NK-92 (cell line): ENCODE data around the gene DLEC1.
"Not testable (repeated sequence)": the region's sequence is repeated elsewhere in the genome, so short reads cannot be mapped to it uniquely, and the experiment has no call there.

Source experiments
- DNase-seq: peaks from one replicate; lab custom pipeline; 2025; ENCODE audit not compliant: unreplicated experiment; lab: John Stamatoyannopoulos, UW

Gene DLEC1

DNA sequence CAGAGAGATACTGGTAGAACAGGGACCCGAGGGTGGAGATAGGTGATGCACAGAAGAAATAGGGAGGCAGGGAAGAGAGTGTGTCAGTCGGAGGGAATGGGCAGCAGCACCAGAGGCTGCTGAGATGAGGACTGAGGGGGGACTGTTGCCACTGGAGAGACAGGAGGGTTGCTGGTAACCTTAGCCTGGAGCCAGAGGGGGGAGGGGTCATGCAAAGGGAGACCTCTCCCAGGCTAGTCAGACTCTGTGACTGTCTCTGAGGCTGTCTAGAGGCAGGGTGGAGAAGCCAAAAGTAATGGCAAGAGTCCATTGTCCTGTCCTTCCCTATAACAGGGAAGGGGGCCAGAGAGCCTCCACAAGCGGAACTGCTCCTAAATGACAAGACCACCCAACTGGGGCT, 2.1 kb upstream of the DLEC1 start:
- DNase-seq, result no peak

DNA sequence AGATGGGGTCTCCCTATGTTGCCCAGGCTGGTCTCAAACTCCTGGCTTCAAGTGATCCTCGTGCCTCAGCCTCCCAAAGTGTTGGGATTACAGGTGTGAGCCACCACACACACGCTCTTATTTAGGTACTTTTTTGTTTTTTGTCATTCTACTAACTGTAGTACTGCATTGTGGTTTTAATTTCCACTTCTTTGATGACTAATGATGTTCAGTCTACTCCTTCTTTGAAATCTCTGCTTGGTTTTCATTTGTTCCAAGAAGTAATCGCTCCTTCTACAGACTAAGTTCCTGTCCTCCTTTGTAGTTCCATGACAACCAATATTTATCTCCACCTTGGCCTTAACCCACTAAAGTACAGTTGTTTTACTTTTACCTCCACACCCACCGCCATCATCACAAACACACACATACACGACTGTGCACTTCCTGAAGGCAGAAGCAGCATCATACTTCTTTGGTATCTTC, 529 bp upstream of the DLEC1 start:
- DNase-seq, result no peak

DNA sequence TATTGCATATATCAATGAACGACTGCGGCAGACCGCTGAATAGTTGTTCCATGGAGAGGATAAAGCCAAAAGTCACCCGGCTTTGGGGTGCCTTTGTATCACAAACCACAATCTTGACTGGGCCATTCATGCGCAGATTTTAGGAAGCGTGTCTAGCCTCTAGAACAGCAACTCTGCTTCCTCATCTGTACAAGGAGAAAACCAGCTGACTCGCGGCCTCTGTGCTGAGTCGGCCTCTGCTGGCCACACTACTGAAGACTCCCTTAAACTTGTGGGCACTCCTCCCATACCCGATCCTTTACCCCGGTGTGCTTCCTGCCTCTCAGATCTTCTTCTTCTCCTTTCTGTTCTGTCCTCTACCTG, 872 bp downstream of the DLEC1 start:
- DNase-seq, result no peak

DNA sequence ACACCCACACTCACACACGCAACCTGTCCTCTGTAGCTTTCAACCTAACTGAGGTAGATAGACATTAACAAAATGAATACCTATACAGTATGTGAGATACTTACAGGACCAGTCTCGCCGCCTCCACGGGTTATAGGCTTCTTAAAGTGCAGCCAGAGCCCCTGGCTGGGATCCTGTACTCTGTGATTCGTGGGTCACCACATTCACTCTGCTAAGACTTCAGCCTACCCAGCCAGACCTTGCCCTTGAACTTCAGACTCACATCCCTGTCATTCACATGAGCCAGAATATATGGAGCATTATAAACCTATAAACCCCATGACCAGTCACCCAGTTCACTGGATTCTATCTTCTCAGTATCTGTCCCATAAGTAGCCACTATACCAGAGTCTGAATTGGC, 1.4 kb downstream of the DLEC1 start:
- no peak for DNase-seq

DNA sequence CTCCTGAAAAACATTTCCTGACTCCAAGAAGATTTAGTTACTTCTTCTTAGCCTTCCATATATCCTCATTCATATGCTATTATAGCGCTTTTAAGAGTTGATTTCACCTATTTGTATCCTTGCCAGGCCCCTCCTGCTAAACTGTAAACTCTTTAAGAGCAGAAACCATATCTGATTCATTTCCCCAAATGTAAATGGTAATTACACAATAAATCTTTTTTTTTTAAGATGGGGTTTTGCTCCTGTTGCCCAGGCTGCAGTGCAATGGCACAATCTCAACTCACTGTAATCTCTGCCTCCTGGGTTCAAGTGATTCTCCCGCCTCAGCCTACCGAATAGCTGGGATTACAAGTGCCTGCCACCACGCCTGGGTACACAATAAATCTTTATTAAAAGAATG, 4.5 kb downstream of the DLEC1 start:
- DNase-seq, result no peak

DNA sequence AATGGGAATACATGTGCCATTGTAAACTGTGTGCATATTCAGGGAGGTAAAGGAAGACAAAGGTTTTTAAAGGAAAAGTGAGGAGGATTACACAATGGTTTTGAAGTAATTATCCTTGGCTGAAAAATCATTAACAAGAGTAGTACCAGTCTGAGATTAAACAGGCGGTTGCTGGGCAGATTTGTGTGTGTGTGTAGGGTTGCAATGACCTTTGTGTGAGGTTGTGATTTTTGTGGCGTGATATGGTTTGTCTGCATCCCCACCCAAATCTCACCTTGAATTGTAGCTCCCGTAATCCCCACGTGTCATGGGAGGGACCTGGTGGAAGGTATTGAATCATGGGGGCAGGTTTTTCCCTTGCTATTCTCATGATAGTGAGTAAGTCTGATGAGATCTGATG, 7.0 kb downstream of the DLEC1 start:
- no peak for DNase-seq

DNA sequence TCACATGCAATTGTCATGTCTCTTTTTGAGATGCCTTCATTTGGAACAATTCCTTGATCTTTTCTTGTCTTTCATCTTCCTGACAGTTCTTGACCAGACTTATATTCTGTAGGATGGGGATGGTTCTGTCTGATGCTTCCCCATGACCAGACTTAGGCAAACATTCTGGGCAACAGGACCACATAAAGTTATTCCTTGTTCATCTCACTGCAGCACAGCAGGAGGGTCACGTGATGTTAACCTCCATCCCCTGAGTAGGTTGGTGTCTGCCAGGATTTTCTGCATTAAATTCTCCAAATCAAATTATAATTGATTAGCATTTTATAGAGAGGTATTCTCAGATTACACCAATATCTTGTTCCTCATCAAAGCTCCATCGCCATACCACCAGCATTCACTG, 7.8 kb downstream of the DLEC1 start:
- DNase-seq, result no peak

DNA sequence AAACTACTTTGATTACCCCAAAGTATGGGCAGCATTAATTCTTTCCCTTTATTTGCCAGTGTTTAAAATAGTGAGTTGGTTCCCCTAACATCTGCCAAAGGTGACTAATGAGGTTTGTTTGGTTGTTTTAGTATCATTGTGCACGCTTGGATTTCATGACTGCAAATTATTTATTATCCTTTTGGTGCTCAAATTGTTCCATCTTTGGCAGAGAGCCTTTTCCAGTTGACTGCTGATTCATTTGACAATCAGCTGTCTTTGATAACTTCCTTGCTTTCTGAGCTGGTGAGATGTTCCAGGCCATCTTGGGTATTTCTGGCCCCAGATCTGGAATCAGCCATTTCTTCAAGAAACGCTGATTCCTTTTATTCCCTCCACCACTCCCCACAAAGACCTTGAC, 8.9 kb downstream of the DLEC1 start:
- DNase-seq, result no peak

DNA sequence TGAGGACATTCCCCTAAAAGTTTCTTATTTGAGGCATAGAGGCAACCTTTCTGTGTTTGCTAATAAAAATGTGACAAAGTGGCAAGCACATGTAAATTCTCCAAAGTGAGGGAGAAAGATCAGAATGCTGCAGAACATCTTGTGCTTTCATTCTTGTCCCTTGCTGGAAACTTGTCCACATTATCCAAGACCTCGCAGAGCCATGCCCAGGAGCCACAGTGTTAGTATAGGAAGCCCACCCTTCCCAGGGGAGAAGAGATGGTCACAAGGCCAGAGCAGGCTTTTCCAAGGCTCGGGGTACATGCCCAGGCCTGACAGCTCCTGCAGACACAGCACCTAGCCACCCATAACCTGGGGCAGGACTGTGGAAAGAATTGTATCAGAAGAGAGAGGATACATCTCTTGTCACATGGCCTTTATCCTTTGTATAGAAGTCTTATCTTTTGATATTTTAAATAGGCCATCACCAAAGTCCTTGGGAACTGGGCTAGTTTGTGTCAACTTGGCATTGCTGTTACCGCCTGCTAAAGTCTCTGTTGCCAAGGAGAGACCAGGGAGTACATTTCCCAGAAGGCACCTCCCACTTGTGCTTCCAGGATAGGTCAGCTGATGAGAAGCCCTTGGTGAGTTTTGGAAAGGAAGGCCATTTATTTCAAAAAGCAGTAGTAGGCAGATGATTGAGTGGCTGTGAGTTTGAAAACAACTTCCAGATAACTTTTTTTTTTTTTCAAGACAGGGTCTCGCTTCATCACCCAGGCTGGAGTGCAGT, 10.5 kb downstream of the DLEC1 start:
- no peak for DNase-seq

DNA sequence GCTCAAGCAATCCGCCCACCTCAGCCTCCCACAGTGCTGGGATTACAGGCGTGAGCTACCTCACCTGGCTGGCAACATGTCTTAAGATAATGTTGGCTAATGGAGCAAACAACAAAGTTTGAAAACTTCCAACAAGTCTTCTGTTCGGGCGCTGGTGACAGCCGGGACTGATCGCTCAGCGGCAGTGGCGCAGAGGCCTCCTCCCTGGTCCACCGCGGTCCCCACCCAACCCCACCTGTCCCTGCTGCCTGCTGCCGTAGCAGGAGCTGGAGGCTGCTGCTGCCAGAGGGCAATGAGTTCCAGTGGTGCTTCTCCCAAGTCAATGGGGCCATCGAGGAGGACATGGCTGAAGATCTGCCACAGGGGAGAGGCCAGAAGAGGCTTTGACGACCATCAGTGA, 12.1 kb downstream of the DLEC1 start:
- no peak for DNase-seq

DNA sequence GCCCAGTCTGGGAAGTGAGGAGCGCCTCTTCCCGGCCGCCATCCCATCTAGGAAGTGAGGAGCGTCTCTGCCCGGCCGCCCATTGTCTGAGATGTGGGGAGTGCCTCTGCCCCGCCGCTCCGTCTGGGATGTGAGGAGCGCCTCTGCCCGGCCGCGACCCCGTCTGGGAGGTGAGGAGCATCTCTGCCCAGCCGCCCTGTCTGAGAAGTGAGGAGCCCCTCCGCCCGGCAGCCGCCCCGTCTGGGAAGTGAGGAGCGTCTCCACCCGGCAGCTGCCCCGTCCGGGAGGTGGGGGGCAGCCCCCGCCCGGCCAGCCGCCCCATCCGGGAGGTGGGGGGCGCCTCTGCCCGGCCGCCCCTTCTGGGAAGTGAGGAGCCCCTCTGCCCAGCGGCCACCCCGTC, 14.3 kb downstream of the DLEC1 start:
- not testable (repeated sequence) for DNase-seq

DNA sequence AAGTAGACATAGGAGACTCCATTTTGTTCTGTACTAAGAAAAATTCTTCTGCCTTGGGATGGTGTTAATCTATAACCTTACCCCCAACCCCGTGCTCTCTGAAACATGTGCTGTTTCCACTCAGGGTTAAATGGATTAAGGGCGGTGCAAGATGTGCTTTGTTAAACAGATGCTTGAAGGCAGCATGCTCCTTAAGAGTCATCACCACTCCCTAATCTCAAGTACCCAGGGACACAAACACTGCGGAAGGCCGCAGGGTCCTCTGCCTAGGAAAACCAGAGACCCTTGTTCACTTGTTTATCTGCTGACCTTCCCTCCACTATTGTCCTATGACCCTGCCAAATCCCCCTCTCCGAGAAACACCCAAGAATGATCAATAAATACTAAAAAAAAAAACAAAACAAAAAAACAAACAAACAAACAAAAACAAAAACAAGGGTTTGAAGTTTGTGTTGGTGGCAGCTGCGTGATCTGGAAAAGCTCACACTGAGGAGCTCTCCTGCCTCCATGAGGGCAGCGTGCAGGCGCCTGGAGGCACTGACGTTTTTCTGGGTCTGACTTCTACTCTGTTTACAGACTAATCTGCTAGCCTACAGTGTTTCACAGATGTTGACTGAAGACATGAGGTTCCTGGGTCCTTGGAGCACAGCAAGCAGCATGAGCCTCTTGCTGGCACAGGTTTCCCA, 14.9 kb downstream of the DLEC1 start:
- not testable (repeated sequence) for DNase-seq

DNA sequence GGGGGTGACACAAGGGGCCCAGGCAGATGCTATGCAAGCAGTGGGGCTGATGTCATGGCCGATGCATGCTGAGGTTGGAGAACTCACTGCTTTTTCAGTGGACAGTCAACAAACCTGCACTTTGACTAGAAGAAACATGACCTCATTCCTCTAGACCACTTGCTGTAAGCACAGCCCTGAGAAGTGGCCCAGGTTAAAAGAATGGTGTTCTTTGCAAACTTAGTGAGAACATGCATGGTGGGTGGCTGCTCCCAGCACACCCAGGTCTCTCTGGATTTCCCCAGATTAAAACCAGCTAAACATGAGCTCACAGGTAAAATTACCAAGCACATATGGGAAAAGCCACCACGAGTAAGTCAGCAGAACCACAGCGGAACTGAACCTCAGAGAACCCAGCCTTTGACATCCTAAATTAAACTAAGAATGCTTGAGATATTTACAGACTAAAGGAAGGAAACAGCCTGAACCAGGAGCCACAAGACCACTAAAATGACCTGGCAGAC, 15.5 kb downstream of the DLEC1 start:
- no peak for DNase-seq

DNA sequence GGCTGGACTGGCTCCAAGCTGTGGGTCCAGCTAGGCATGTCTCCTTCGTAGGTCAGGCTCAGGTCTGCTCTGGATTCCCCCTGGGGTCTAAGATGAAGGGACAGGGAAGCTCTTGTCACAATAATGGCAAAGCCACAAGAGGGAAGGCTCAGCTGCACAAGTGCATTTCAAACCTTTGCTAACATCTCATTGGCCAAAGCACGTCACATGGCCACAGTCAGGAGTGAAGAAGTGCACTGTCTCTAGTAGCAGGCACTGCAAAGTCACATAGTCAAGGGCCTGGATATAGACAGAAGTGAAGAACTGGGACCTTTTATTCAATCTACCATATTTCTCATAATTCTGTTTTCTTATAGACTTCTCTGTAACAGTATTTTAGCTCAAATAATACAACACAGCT, 20.1 kb downstream of the DLEC1 start:
- no peak for DNase-seq

DNA sequence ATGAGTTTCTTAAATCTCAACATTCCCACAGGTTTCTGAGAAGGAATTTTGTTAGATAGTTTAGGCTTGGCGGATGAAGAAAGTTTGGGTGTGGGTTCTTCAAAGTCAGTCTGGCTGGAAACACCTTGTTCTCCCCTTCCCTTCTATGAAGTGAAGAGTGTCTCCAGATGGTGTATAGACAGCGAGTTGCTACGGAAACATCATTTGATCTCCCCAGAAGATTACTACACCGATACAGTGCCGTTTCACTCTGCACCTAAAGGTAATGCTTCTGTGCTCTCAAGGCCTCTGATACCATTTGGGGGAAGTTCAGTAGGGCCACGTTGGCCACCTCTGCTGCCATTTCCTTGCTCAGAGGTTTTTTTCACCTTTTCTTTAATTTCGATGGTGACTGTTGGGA, 20.6 kb downstream of the DLEC1 start:
- no peak for DNase-seq

DNA sequence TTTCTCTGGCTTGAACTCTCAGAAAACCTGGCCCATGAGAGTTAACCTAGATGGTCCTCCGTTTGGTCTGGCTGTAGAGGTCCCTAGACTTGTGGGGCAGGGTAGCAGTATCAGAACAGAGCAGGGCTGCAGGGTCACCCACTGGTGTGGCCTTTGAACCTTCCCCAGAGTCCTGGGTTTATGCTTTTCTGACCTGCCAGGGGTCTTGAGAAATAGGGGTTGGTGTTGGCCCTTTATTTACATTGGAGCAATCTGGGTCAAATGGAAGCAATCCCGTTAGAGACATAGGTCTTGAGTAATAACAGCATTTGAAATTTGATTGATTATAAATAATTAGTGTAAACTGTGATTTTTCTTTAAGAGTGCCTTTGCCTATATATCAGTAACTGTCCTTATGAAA, 23.8 kb downstream of the DLEC1 start:
- DNase-seq, result no peak

DNA sequence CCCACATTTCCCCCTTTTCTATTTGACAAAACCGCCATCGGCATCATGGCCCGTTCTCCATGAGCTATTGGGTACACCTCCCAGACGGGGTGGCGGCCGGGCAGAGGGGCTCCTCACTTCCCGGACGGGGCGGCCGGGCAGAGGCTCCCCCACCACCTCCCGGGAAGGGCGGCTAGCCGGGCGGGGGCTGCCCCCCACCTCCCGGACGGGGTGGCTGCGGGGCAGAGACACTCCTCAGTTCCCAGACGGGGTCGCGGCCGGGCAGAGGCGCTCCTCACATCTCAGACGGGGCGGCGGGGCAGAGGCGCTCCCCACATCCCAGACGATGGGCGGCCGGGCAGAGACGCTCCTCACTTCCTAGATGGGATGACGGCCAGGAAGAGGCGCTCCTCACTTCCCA, 25.4 kb downstream of the DLEC1 start:
- not testable (repeated sequence) for DNase-seq

DNA sequence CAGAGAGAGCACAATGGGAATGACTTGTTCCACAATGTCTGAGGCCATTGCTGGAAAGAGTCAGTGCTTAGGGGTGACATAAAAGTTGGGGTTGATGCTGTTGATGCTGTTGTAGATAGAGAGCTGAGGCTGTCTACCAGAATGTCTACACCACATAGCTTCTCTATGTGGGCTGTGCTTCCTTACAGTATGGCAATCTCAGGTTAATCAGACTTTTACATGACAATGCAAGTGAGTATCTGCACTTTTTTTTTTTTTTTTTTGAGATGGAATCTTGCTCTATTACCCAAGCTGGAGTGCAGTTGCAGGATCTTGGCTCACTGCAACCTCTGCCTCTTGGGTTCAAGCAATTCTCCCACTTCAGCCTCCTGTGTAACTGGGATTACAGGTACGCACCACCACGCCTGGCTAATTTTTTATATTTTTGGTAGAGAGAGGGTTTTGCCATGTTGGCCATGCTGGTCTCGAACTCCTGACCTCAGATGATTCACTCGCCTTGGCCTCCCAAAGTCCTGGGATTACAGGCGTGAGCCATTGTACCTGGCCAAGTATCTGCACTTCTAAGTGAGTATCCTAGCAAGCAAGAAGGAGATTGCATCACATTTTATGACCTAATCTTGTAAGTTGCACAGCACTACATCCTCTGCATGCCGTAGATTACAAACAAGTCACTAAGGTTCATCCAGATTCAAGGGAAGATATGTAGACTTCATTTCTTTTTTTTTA, 28.7 kb downstream of the DLEC1 start:
- no peak for DNase-seq

DNA sequence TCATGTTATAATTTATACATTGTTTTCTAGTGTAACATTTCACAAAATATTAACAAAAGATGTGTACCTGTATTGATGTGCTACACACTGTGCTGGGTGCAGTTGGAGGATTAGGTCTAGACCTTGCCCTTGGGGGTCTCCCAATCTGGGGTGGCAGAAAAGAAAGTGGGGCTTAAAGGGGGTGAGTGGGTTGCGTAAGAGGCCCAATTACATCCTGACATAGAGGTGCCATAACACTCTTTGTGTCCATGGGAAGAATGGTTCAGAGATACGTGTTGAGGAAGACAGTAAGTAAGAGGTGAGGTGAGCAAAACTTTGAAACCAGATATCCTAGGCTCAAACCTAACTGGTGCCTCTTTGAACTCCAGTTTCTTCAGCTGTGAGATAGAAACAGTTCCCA, 31.0 kb downstream of the DLEC1 start:
- no peak for DNase-seq

DNA sequence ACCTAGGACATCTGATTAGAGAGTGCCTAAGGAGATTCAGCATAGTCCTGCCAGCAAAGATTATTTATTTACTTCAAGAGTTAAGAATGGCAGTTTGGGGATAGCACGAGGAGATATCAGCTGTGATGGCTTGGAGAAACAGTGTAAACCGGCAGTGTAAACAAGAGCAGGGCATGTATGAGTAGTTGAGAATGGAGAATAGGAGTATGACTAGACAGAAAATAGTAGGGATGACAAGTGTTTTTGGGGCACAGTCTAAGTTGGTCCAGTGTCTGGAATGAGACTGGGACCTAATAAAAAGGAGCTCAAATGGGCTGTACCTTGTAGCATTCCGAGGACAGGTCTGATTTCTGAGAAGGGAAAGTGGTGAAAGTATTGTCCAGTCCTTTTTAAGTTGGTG, 38.1 kb downstream of the DLEC1 start:
- DNase-seq, result not testable (repeated sequence)

DNA sequence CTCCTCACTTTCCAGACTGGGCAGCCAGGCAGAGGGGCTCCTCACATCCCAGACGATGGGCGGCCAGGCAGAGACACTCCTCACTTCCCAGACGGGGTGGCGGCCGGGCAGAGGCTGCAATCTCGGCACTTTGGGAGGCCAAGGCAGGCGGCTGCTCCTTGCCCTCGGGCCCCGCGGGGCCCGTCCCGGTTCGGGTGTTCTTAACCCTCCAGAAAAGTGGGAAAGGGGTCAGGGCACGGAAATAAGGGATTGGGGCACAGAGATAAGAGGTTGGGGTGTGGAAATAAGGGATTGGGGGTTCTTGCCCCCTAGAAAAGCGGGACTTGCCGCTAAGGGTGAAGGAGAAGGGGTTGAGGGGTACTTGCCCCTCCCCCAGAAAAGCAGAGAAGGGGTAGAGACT, 43.3 kb downstream of the DLEC1 start:
- DNase-seq, result not testable (repeated sequence)

DNA sequence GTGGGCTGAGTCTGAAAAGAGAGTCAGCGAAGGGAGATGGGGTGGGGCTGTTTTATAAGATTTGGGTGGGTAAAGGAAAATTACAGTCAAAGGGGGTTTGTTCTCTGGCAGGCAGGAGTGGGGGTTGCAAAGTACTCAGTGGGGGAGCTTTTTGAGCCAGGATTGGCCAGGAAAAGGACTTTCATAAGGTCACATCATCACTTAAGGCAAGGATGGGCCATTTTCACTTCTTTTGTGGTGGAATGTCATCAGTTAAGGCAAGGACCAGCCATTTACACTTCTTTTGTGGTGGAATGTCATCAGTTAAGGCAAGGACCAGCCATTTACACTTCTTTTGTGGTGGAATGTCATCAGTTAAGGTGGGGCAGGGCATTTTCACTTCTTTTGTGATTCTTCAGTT, 44.2 kb downstream of the DLEC1 start:
- not testable (repeated sequence) for DNase-seq
